Loucy (cell line): ENCODE measurements around the gene DNASE1L3.

ENCODE experiments used
- CTCF ChIP-seq: fragments of 200-600 bp; sonication (generic); conservative IDR thresholded peaks from 2 replicates; pipeline ENCODE4 v1.5.1; 2014; ENCODE audit warnings: mild to moderate bottlenecking, antibody characterized with exemption, low read length
- EZH2phosphoT487 ChIP-seq: fragments of 200-600 bp; IDR thresholded peaks from 2 replicates; pipeline ENCODE4 v1.6.1; 2018; ENCODE audit warnings: antibody characterized with exemption, mild to moderate bottlenecking, moderate library complexity, borderline replicate concordance

GRCh38 chr3:58184309-58184981 is 26.3 kb downstream of the DNASE1L3 start:
- TF ChIP-seq CTCF (no peak), EZH2phosphoT487 (no peak)
